Liver (tissue), 9 donors: Measurements from ENCODE around the gene EXOC4. TPM values are rescaled to one million over a fixed set of nuclear protein-coding genes. Genes with fewer than 3 reads are reported as not detected.

Experiments
- DNase-seq: peaks from one replicate; pipeline ENCODE4 v3.0.0-alpha.2; 2017; ENCODE audit warnings: low spot score
- H3K27ac ChIP-seq, 2 donors: one replicate each; pipeline ENCODE4 v1.7.0; 2013; ENCODE audit warnings: inconsistent platforms in 2 of 2, low read length in 2 of 2, control low read depth in 1 of 2, low read depth in 1 of 2, mild to moderate bottlenecking in 1 of 2
- H3K27me3 ChIP-seq, 4 donors: one replicate each; pipeline versions ENCODE4 v1.6.1 to v1.7.0; 2013; ENCODE audit warnings: low read length in 3 of 4, inconsistent platforms in 1 of 4, mild to moderate bottlenecking in 1 of 4, moderate library complexity in 1 of 4; ENCODE audit not compliant: control insufficient read depth in 4 of 4, insufficient read depth in 4 of 4
- H3K36me3 ChIP-seq, 4 donors: one replicate each; pipeline versions ENCODE4 v1.6.1 to v1.7.0; 2013; ENCODE audit warnings: low read length in 3 of 4, mild to moderate bottlenecking in 3 of 4, low read depth in 1 of 4, moderate library complexity in 1 of 4; ENCODE audit not compliant: control insufficient read depth in 4 of 4, insufficient read depth in 3 of 4
- H3K4me1 ChIP-seq, 4 donors: one replicate each; pipeline versions ENCODE4 v1.6.1 to v1.7.0; 2013; ENCODE audit warnings: low read length in 3 of 4, mild to moderate bottlenecking in 3 of 4, moderate library complexity in 1 of 4; ENCODE audit not compliant: control insufficient read depth in 4 of 4, insufficient read depth in 4 of 4
- H3K4me3 ChIP-seq, 3 donors: one replicate each; pipeline versions ENCODE4 v1.6.1 to v1.7.0; 2013; ENCODE audit warnings: low read length in 3 of 3, control low read depth in 1 of 3, low read depth in 1 of 3, mild to moderate bottlenecking in 1 of 3
- H3K9ac ChIP-seq, 2 donors: one replicate each; pipeline ENCODE4 v1.7.0; 2013; ENCODE audit warnings: low read length in 2 of 2, mild to moderate bottlenecking in 2 of 2, moderate library complexity in 2 of 2, control low read depth in 1 of 2, low read depth in 1 of 2
- H3K9me3 ChIP-seq, 4 donors: one replicate each; pipeline versions ENCODE4 v1.6.1 to v1.7.0; 2013; ENCODE audit warnings: low read length in 3 of 4; ENCODE audit not compliant: control insufficient read depth in 4 of 4
- ATF3 ChIP-seq: IDR thresholded peaks from 2 replicates; pipeline ENCODE4 v1.6.1; 2016; ENCODE audit warnings: antibody characterized with exemption
- EGR1 ChIP-seq, 2 donors: IDR thresholded peaks; 2 replicates each; pipeline ENCODE4 v1.6.1; 2016 to 2018; ENCODE audit warnings: antibody characterized with exemption in 2 of 2, low read depth in 2 of 2
- FOXA1 ChIP-seq: IDR thresholded peaks from 2 replicates; pipeline ENCODE4 v1.6.1; 2016; ENCODE audit warnings: antibody characterized with exemption
- FOXA2 ChIP-seq: IDR thresholded peaks from 2 replicates; pipeline ENCODE4 v1.6.1; 2016; ENCODE audit warnings: antibody characterized with exemption
- GABPA ChIP-seq, 2 donors: IDR thresholded peaks in 1 of 2; conservative IDR thresholded peaks in 1 of 2; 2 replicates each; pipeline ENCODE4 v1.6.1; 2016; ENCODE audit warnings: antibody characterized with exemption in 2 of 2, mild to moderate bottlenecking in 1 of 2, moderate library complexity in 1 of 2
- HNF4A ChIP-seq, 2 donors: conservative IDR thresholded peaks; 2 replicates each; pipeline ENCODE4 v1.6.1; 2016; ENCODE audit warnings: antibody characterized with exemption in 2 of 2, mild to moderate bottlenecking in 2 of 2
- HNF4G ChIP-seq: IDR thresholded peaks from 2 replicates; pipeline ENCODE4 v1.6.1; 2016; ENCODE audit warnings: antibody characterized with exemption
- JUND ChIP-seq, 2 donors: IDR thresholded peaks; 2 replicates each; pipeline ENCODE4 v1.6.1; 2016; ENCODE audit warnings: antibody characterized with exemption in 2 of 2
- MAX ChIP-seq: IDR thresholded peaks from 2 replicates; pipeline ENCODE4 v1.6.1; 2016; ENCODE audit warnings: antibody characterized with exemption
- NR2F2 ChIP-seq: IDR thresholded peaks from 2 replicates; pipeline ENCODE4 v1.6.1; 2016; ENCODE audit warnings: antibody characterized with exemption
- REST ChIP-seq: IDR thresholded peaks from 2 replicates; pipeline ENCODE4 v1.6.1; 2016; ENCODE audit warnings: antibody characterized with exemption, mild to moderate bottlenecking
- TAF1 ChIP-seq: conservative IDR thresholded peaks from 2 replicates; pipeline ENCODE4 v1.6.1; 2016; ENCODE audit warnings: antibody characterized with exemption, mild to moderate bottlenecking
- YY1 ChIP-seq: IDR thresholded peaks from 2 replicates; pipeline ENCODE4 v1.6.1; 2016; ENCODE audit warnings: antibody characterized with exemption, mild to moderate bottlenecking
- WGBS: extraction: QIAGEN DNeasy Blood & Tissue Kit; methylation state at CpG from one replicate; pipeline ENCODE4 v1.1.7; 2013; 5-methylcytosine and 5-hydroxymethylcytosine counted together
- polyA plus RNA-seq, 2 donors: library from polyadenylated mRNA; stranded (reverse) in 1 of 2; unstranded in 1 of 2; fragments of 200-250 nt in 1 of 2; fragments of >200 nt in 1 of 2; fragmentation: Nextera tagmentation in 1 of 2; extraction: Ambion mirVana in 1 of 2; gene quantifications; one replicate each; pipeline versions ENCODE4 v1.2.1 to v1.2.3, GENCODE V29; 2013 to 2015
- total RNA-seq, 2 donors: library from RNA; depleted of rRNA; stranded (reverse); fragments of >200 nt; gene quantifications; one replicate each; pipeline ENCODE4 v1.2.3, GENCODE V29; 2014
- TF ChIP-seq, protein P1 (sequence below): fragments of 150-350 bp; IDR thresholded peaks from 2 replicates; pipeline ENCODE4 v1.5.1; 2017; ENCODE audit warnings: improper control_type of control experiment, low read depth, low read length; ENCODE audit not compliant: missing input control
- donor health status: healthy.
- donor health status: healthy.
- donor health status: healthy.
- donor health status: healthy.
- donor health status: healthy.

The EXOC4 gene
- total and polyA plus RNA-seq, 4 donors: 9.5 to 55.9 (median 23.6) TPM

GRCh38 chr7:133702078-133702477 is 449.2 kb downstream of the EXOC4 start:
- no peak for DNase-seq
- H3K9me3 ChIP-seq: no peaks in the 10 kb centered on the region
- no peaks in the 10 kb centered on the region for H3K4me1 ChIP-seq
- no peak for TF ChIP-seq GABPA (IDR thresholded peaks at IDR 0.05 in 1 of 2, conservative IDR thresholded peaks at IDR 0.05 in 1 of 2)
- no peaks in the 10 kb centered on the region for H3K27me3 ChIP-seq
- H3K4me3 ChIP-seq: no peak overlapping the region
- H3K36me3 ChIP-seq: no peaks in the 10 kb centered on the region
- H3K27ac ChIP-seq: no peak overlapping the region
- WGBS: 80% methylated on average over 7 of the region's 7 CpGs
- no peak overlapping the region for H3K9ac ChIP-seq

- WGBS: 94% methylated on average over 2 of the region's 2 CpGs
- no peak for DNase-seq
- H3K27me3 ChIP-seq: no peaks in the 10 kb centered on the region
- no peaks in the 10 kb centered on the region for H3K9me3 ChIP-seq
- TF ChIP-seq FOXA1 (no peak), NR2F2 (no peak), HNF4G (no peak), EGR1 (IDR thresholded peaks at IDR 0.05; ENCODE audit: low read depth in 2 of 2) (no peak), TAF1 (no peak), FOXA2 (no peak), ATF3 (no peak)
- TF ChIP-seq, protein P1, sequence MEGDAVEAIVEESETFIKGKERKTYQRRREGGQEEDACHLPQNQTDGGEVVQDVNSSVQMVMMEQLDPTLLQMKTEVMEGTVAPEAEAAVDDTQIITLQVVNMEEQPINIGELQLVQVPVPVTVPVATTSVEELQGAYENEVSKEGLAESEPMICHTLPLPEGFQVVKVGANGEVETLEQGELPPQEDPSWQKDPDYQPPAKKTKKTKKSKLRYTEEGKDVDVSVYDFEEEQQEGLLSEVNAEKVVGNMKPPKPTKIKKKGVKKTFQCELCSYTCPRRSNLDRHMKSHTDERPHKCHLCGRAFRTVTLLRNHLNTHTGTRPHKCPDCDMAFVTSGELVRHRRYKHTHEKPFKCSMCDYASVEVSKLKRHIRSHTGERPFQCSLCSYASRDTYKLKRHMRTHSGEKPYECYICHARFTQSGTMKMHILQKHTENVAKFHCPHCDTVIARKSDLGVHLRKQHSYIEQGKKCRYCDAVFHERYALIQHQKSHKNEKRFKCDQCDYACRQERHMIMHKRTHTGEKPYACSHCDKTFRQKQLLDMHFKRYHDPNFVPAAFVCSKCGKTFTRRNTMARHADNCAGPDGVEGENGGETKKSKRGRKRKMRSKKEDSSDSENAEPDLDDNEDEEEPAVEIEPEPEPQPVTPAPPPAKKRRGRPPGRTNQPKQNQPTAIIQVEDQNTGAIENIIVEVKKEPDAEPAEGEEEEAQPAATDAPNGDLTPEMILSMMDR: no peak
- H3K36me3 ChIP-seq: no peaks in the 10 kb centered on the region
- no peak overlapping the region for H3K9ac ChIP-seq
- no peak overlapping the region for H3K4me3 ChIP-seq
- no peaks in the 10 kb centered on the region for H3K4me1 ChIP-seq
- H3K27ac ChIP-seq: no peak overlapping the region
Observed at GRCh38 chr7:133702960-133703359, 450.1 kb downstream of the EXOC4 start.

GRCh38 chr7:133703547-133703946 is 450.7 kb downstream of the EXOC4 start:
- Histone ChIP-seq H3K36me3 (no peaks in the 10 kb centered on the region), H3K4me3 (no peak overlapping the region), H3K9ac (no peak overlapping the region), H3K4me1 (no peaks in the 10 kb centered on the region), H3K27me3 (no peaks in the 10 kb centered on the region), H3K9me3 (no peaks in the 10 kb centered on the region), H3K27ac (no peak overlapping the region)
- WGBS: 90% methylated on average over 4 of the region's 4 CpGs
- TF ChIP-seq, protein P1: no peak
- TF ChIP-seq HNF4G: no peak
- TF ChIP-seq GABPA (IDR thresholded peaks at IDR 0.05 in 1 of 2, conservative IDR thresholded peaks at IDR 0.05 in 1 of 2): no peak
- TF ChIP-seq MAX: no peak
- TF ChIP-seq FOXA2: no peak
- no peak for TF ChIP-seq ATF3
- TF ChIP-seq YY1: no peak
- no peak for TF ChIP-seq HNF4A (conservative IDR thresholded peaks at IDR 0.05)
- TF ChIP-seq REST: no peak
- no peak for TF ChIP-seq JUND (IDR thresholded peaks at IDR 0.05)
- DNase-seq: no peak
